GM23338 (cell line): ENCODE measurements around the gene SURF4. TPM values are rescaled to one million over a fixed set of nuclear protein-coding genes. Genes with fewer than 3 reads are reported as not detected.

Experiments used
- NANOG ChIP-seq: IDR thresholded peaks from 2 replicates; pipeline ENCODE4 v1.6.1; 2016; ENCODE audit warnings: antibody characterized with exemption, borderline replicate concordance
- STAT1 ChIP-seq: IDR thresholded peaks from one replicate; pipeline ENCODE4 v1.6.1; 2016; ENCODE audit warnings: antibody characterized with exemption; ENCODE audit not compliant: unreplicated experiment
- polyA plus RNA-seq: library from polyadenylated mRNA; unstranded; fragments of >200 nt; fragmentation: Nextera tagmentation; extraction: Ambion mirVana; gene quantifications from 2 replicates; pipeline ENCODE4 v1.2.1, GENCODE V29; 2016
- small RNA-seq: library from RNA; depleted of rRNA; stranded (forward); fragments of <200 nt; gene quantifications from one replicate; pipeline ENCODE3, GENCODE V24; 2014; ENCODE audit warnings: low replicate concordance
- total RNA-seq: library from RNA; depleted of rRNA; stranded (reverse); fragments of >200 nt; shearing (Covaris generic); gene quantifications from 2 replicates; pipeline ENCODE4 v1.2.3, GENCODE V29; 2014; rRNA removed
- TF ChIP-seq, protein P1 (sequence below), 2 experiments: fragments of 200-600 bp in 1 of 2; sonication (generic) in 1 of 2; conservative IDR thresholded peaks; 2 replicates each; pipeline versions ENCODE4 v1.5.1 to v1.6.1; 2016 to 2017; ENCODE audit warnings: antibody characterized with exemption in 2 of 2, low read depth in 2 of 2, mild to moderate bottlenecking in 2 of 2, moderate library complexity in 1 of 2
- TF ChIP-seq, protein P2 (sequence below): IDR thresholded peaks from 2 replicates; pipeline ENCODE4 v1.6.1; 2016; ENCODE audit warnings: antibody characterized with exemption
- TF ChIP-seq, protein P3 (sequence below): IDR thresholded peaks from one replicate; pipeline ENCODE4 v1.6.1; 2018; ENCODE audit warnings: antibody characterized with exemption; ENCODE audit not compliant: unreplicated experiment

Gene SURF4
- total and polyA plus RNA-seq, 2 experiments from 2014 or later: 66.3 to 242 TPM

DNA sequence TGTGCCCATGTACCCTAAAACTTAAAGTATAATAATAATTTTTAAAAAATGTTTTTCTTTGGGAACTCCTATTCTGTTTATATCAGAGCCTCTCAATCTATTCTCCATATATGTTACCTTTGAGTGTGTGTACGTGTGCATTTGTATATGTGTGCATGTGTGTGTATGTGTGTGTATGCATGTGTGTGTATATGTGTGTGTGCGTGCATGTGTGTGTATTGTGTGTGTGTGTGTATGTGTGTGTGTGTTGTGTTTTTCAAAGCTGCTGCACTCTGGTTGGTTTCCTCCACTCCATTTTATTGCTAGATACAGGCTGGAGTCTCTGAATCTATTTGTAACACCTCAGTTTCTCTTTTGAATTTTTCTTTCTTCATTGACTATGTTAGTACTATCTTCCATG, 59.9 kb downstream of the SURF4 start (continued):
- TF ChIP-seq, protein P1, sequence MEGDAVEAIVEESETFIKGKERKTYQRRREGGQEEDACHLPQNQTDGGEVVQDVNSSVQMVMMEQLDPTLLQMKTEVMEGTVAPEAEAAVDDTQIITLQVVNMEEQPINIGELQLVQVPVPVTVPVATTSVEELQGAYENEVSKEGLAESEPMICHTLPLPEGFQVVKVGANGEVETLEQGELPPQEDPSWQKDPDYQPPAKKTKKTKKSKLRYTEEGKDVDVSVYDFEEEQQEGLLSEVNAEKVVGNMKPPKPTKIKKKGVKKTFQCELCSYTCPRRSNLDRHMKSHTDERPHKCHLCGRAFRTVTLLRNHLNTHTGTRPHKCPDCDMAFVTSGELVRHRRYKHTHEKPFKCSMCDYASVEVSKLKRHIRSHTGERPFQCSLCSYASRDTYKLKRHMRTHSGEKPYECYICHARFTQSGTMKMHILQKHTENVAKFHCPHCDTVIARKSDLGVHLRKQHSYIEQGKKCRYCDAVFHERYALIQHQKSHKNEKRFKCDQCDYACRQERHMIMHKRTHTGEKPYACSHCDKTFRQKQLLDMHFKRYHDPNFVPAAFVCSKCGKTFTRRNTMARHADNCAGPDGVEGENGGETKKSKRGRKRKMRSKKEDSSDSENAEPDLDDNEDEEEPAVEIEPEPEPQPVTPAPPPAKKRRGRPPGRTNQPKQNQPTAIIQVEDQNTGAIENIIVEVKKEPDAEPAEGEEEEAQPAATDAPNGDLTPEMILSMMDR (conservative IDR thresholded peaks at IDR 0.05; ENCODE audit: low read depth in 2 of 2): no peak
- TF ChIP-seq, protein P2, sequence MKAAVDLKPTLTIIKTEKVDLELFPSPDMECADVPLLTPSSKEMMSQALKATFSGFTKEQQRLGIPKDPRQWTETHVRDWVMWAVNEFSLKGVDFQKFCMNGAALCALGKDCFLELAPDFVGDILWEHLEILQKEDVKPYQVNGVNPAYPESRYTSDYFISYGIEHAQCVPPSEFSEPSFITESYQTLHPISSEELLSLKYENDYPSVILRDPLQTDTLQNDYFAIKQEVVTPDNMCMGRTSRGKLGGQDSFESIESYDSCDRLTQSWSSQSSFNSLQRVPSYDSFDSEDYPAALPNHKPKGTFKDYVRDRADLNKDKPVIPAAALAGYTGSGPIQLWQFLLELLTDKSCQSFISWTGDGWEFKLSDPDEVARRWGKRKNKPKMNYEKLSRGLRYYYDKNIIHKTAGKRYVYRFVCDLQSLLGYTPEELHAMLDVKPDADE: no peak
- no peak for TF ChIP-seq STAT1
- TF ChIP-seq, protein P3, sequence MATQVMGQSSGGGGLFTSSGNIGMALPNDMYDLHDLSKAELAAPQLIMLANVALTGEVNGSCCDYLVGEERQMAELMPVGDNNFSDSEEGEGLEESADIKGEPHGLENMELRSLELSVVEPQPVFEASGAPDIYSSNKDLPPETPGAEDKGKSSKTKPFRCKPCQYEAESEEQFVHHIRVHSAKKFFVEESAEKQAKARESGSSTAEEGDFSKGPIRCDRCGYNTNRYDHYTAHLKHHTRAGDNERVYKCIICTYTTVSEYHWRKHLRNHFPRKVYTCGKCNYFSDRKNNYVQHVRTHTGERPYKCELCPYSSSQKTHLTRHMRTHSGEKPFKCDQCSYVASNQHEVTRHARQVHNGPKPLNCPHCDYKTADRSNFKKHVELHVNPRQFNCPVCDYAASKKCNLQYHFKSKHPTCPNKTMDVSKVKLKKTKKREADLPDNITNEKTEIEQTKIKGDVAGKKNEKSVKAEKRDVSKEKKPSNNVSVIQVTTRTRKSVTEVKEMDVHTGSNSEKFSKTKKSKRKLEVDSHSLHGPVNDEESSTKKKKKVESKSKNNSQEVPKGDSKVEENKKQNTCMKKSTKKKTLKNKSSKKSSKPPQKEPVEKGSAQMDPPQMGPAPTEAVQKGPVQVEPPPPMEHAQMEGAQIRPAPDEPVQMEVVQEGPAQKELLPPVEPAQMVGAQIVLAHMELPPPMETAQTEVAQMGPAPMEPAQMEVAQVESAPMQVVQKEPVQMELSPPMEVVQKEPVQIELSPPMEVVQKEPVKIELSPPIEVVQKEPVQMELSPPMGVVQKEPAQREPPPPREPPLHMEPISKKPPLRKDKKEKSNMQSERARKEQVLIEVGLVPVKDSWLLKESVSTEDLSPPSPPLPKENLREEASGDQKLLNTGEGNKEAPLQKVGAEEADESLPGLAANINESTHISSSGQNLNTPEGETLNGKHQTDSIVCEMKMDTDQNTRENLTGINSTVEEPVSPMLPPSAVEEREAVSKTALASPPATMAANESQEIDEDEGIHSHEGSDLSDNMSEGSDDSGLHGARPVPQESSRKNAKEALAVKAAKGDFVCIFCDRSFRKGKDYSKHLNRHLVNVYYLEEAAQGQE: no peak
- no peak for TF ChIP-seq NANOG

Small RNA genes lying within 50 kb of the gene (small RNA-seq; reads per million reads assigned to genes)
- gene RF00019 (not detected), gene SNORD24 (not detected), gene SNORD36A (not detected), gene SNORD36B (not detected), gene SNORD36C (not detected)

Other genes with a start within 250 kb of the SURF4 start
- 15.7 and 22.4 TPM in 2 replicates for gene GBGT1, start 212.1 kb downstream of the SURF4 start, total RNA-seq
- gene GBGT1, start 212.1 kb downstream of the SURF4 start, polyA plus RNA-seq: 3.7 and 4.9 TPM in 2 replicates
- not detected in 2 replicates for gene OBP2B, start 166.8 kb downstream of the SURF4 start, total RNA-seq
- gene OBP2B, start 166.8 kb downstream of the SURF4 start, polyA plus RNA-seq: not detected in 2 replicates
- 0.16 and 0.28 TPM in 2 replicates for gene ABO, start 100.9 kb downstream of the SURF4 start, total RNA-seq
- gene ABO, start 100.9 kb downstream of the SURF4 start, polyA plus RNA-seq: 0.21 and 0.34 TPM in 2 replicates
- gene SURF6, start 39.9 kb downstream of the SURF4 start, total RNA-seq: 27.1 and 27.6 TPM in 2 replicates
- 15.4 and 17.6 TPM in 2 replicates for gene SURF6, start 39.9 kb downstream of the SURF4 start, polyA plus RNA-seq
- gene MED22, start 27.9 kb downstream of the SURF4 start, total RNA-seq: 79.2 and 85.7 TPM in 2 replicates
- 20.4 and 20.9 TPM in 2 replicates for gene MED22, start 27.9 kb downstream of the SURF4 start, polyA plus RNA-seq
- 2,020 and 2,188 TPM in 2 replicates for gene RPL7A, start 27.8 kb downstream of the SURF4 start, total RNA-seq
- 1,644 and 1,788 TPM in 2 replicates for gene RPL7A, start 27.8 kb downstream of the SURF4 start, polyA plus RNA-seq
- gene SURF1, start 19.6 kb downstream of the SURF4 start, total RNA-seq: 21.6 and 39.1 TPM in 2 replicates
- 51.5 and 52.6 TPM in 2 replicates for gene SURF1, start 19.6 kb downstream of the SURF4 start, polyA plus RNA-seq
- 32.4 and 39.9 TPM in 2 replicates for gene SURF2, start 19.5 kb downstream of the SURF4 start, total RNA-seq
- 100 and 104 TPM in 2 replicates for gene SURF2, start 19.5 kb downstream of the SURF4 start, polyA plus RNA-seq
- not detected in 2 replicates for gene STKLD1, start 306 bp upstream of the SURF4 start, total RNA-seq
- 0.57 TPM in 1 of 2 replicates, not detected in the other for gene STKLD1, start 306 bp upstream of the SURF4 start, polyA plus RNA-seq
- 34.3 and 36.3 TPM in 2 replicates for gene REXO4, start 42.0 kb upstream of the SURF4 start, total RNA-seq
- 31.1 and 38.1 TPM in 2 replicates for gene REXO4, start 42.0 kb upstream of the SURF4 start, polyA plus RNA-seq
- 3.1 and 6.0 TPM in 2 replicates for gene ADAMTS13, start 46.3 kb upstream of the SURF4 start, total RNA-seq
- 4.4 and 6.0 TPM in 2 replicates for gene ADAMTS13, start 46.3 kb upstream of the SURF4 start, polyA plus RNA-seq
- gene CACFD1, start 83.9 kb upstream of the SURF4 start, total RNA-seq: 12.0 and 18.2 TPM in 2 replicates
- gene CACFD1, start 83.9 kb upstream of the SURF4 start, polyA plus RNA-seq: 4.5 and 5.8 TPM in 2 replicates
- 30.9 and 39.3 TPM in 2 replicates for gene SLC2A6, start 103.0 kb upstream of the SURF4 start, total RNA-seq
- gene SLC2A6, start 103.0 kb upstream of the SURF4 start, polyA plus RNA-seq: 17.5 and 17.6 TPM in 2 replicates
- gene MYMK, start 148.9 kb upstream of the SURF4 start, total RNA-seq: not detected in 2 replicates
- 0.54 TPM in 1 of 2 replicates, not detected in the other for gene MYMK, start 148.9 kb upstream of the SURF4 start, polyA plus RNA-seq
- 0.66 and 1.1 TPM in 2 replicates for gene ADAMTSL2, start 158.6 kb upstream of the SURF4 start, total RNA-seq
- 0.15 and 0.21 TPM in 2 replicates for gene ADAMTSL2, start 158.6 kb upstream of the SURF4 start, polyA plus RNA-seq
- 0.23 and 1.3 TPM in 2 replicates for gene FAM163B, start 233.3 kb upstream of the SURF4 start, total RNA-seq
- 0.60 and 0.71 TPM in 2 replicates for gene FAM163B, start 233.3 kb upstream of the SURF4 start, polyA plus RNA-seq